Smooth muscle cell of bladder (primary cell): Measurements from ENCODE around the gene GAD2. TPM values are rescaled to one million over a fixed set of nuclear protein-coding genes. Genes with fewer than 3 reads are reported as not detected.

Experiments used
- total RNA-seq: library from RNA; depleted of rRNA; stranded (reverse); fragments of >200 nt; gene quantifications from 2 replicates; pipeline ENCODE4 v1.2.3, GENCODE V29; 2014

GAD2 gene
- not detected in 2 replicates for total RNA-seq

GRCh38 chr10:26216585-26217395 is at the start of gene GAD2:
GAD2 (plus strand) TSS chr10:26216774; CDS start chr10:26216810, 36 bp downstream.

Other genes with a start within 250 kb of the GAD2 start
- gene APBB1IP, start 221.6 kb downstream of the GAD2 start, total RNA-seq = 0.85 and 2.2 TPM in 2 replicates